Measurements from ENCODE around the gene TRPM3.

GRCh38 chr9:71120501-71121247 is 747 bp downstream of the TRPM3 start:
- TF ChIP-seq EZH2phosphoT487 (IDR thresholded peaks at IDR 0.05; ENCODE audit: low read depth) (no peak), CTCF (IDR thresholded peaks at IDR 0.05; ENCODE audit: low read depth, low read length) (no peak)

All from OCI-LY3 (cell line).